Esophagus squamous epithelium (tissue), 5 donors: ENCODE measurements around the gene SRA1. TPM values are rescaled to one million over a fixed set of nuclear protein-coding genes. Genes with fewer than 3 reads are reported as not detected.

Experiments
- DNase-seq: peaks from one replicate; lab custom pipeline; 2025; lab: John Stamatoyannopoulos, UW
- H3K27ac ChIP-seq, 4 donors: fragments of 200-600 bp; sonication (generic); one replicate each; pipeline ENCODE4 v1.5.1; 2016 to 2019; ENCODE audit warnings: mild to moderate bottlenecking in 1 of 4
- H3K27me3 ChIP-seq, 4 donors: fragments of 200-600 bp; sonication (generic); 1 replicate in 3 of 4; 2 replicates in 1 of 4; pipeline versions ENCODE4 v1.5.1 to v1.6.0; 2017 to 2021; ENCODE audit warnings: antibody characterized with exemption in 1 of 4
- H3K36me3 ChIP-seq, 3 donors: fragments of 200-600 bp; sonication (generic); one replicate each; pipeline ENCODE4 v1.5.1; 2016 to 2019
- H3K4me1 ChIP-seq, 3 donors: fragments of 200-600 bp; sonication (generic); one replicate each; pipeline ENCODE4 v1.5.1; 2017 to 2019
- H3K4me3 ChIP-seq, 4 donors: fragments of 200-600 bp; sonication (generic); 1 replicate in 3 of 4; 2 replicates in 1 of 4; pipeline ENCODE4 v1.5.1; 2016 to 2019; ENCODE audit warnings: mild to moderate bottlenecking in 2 of 4, moderate library complexity in 1 of 4
- H3K9me3 ChIP-seq, 3 donors: fragments of 200-600 bp; sonication (generic); one replicate each; pipeline ENCODE4 v1.5.1; 2016 to 2019
- POLR2A ChIP-seq, 4 donors: fragments of 450-650 bp; IDR thresholded peaks; one replicate each; pipeline ENCODE4 v1.6.1; 2017; ENCODE audit warnings: antibody characterized with exemption in 4 of 4, mild to moderate bottlenecking in 4 of 4, moderate library complexity in 3 of 4
- WGBS, 2 donors: methylation state at CpG; one replicate each; pipeline ENCODE4 v1.1.5; 2018; 5-methylcytosine and 5-hydroxymethylcytosine counted together
- intact Hi-C: fragments of 100-400 bp; cut with DNase I; formaldehyde crosslinking; loops from one replicate; pipeline ENCODE4 v1.15.0; 2022
- total RNA-seq, 4 donors: library from RNA; depleted of rRNA; stranded (reverse); fragments of >200 nt; gene quantifications; one replicate each; pipeline ENCODE4 v1.1.0, GENCODE V29; 2016
- TF ChIP-seq, protein P1 (sequence below), 6 experiments: fragments of 450-650 bp in 4 of 6; fragments of 200-600 bp in 2 of 6; sonication (generic) in 2 of 6; IDR thresholded peaks; one replicate each; pipeline ENCODE4 v1.5.1; 2016 to 2019; ENCODE audit warnings: antibody characterized with exemption in 6 of 6, mild to moderate bottlenecking in 4 of 6, moderate library complexity in 4 of 6
- donor health status: DM: yes; HTN: yes; CAD: no.

Gene SRA1
- total RNA-seq, 4 donors from 2014 or later, result 17.4 to 22.3 (median 21.0) TPM

GRCh38 chr5:140554454-140554853 lies 2.8 kb downstream of the SRA1 start:
- TF ChIP-seq POLR2A (IDR thresholded peaks at IDR 0.05), result no peak
- TF ChIP-seq, protein P1, sequence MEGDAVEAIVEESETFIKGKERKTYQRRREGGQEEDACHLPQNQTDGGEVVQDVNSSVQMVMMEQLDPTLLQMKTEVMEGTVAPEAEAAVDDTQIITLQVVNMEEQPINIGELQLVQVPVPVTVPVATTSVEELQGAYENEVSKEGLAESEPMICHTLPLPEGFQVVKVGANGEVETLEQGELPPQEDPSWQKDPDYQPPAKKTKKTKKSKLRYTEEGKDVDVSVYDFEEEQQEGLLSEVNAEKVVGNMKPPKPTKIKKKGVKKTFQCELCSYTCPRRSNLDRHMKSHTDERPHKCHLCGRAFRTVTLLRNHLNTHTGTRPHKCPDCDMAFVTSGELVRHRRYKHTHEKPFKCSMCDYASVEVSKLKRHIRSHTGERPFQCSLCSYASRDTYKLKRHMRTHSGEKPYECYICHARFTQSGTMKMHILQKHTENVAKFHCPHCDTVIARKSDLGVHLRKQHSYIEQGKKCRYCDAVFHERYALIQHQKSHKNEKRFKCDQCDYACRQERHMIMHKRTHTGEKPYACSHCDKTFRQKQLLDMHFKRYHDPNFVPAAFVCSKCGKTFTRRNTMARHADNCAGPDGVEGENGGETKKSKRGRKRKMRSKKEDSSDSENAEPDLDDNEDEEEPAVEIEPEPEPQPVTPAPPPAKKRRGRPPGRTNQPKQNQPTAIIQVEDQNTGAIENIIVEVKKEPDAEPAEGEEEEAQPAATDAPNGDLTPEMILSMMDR (IDR thresholded peaks at IDR 0.05), result no peak
- no peak overlapping the region for H3K4me3 ChIP-seq
- H3K9me3 ChIP-seq, result no peaks in the 10 kb centered on the region
- H3K4me1 ChIP-seq, result peaks cover 11 to 56% (median 30%) of the 10 kb centered on the region in 3 donors
- 39 to 52% methylated on average over 2 of the region's 2 CpGs for WGBS, 2 donors
- peak overlapping the region in 1 of 4 donors; percentile 31 for H3K27ac ChIP-seq
- no peak for DNase-seq
- H3K36me3 ChIP-seq, result peaks cover 0 to 53% (median 25%) of the 10 kb centered on the region in 3 donors
- intact Hi-C loops, result no loop called here
- H3K27me3 ChIP-seq, result no peaks in the 10 kb centered on the region

- intact Hi-C loops, result no loop called here
- WGBS, 2 donors, result 44 to 57% methylated on average over 2 of the region's 2 CpGs
- TF ChIP-seq, protein P1 (IDR thresholded peaks at IDR 0.05), result no peak
- TF ChIP-seq POLR2A (IDR thresholded peaks at IDR 0.05), result no peak
- Histone ChIP-seq H3K27ac (peak overlapping the region; percentile 15 to 31 (median 25)), H3K36me3 (peaks cover 0 to 57% (median 25%) of the 10 kb centered on the region in 3 donors), H3K4me1 (peaks cover 16 to 64% (median 38%) of the 10 kb centered on the region in 3 donors), H3K27me3 (no peaks in the 10 kb centered on the region), H3K4me3 (no peak overlapping the region), H3K9me3 (no peaks in the 10 kb centered on the region)
- DNase-seq, result no peak
These were observed 3.6 kb downstream of the SRA1 start for GRCh38 chr5:140553657-140554056.

DNA sequence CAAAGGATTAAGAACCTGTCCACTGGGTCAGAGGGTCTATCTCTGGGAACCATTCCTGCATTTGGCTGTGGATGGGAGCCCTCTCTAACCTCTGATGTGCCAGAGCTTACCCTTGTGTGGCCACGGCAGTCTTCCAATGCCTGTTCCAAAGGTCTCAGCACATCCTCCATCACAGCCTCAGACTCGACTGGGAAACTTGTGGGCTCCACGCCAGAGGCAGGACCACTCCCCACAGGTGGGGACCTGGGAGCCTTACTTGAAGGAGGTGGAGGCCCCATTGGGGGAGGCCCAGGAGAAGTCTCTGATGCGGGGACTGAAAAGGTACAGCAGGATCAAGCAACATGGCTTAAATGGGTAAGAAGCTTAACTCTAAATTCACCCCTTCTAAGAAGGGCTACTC lies 5.4 kb downstream of the SRA1 start:
- WGBS, 2 donors, result 33 to 83% methylated on average over 1 to 3 of the region's 4 CpGs
- peaks cover 31 to 75% (median 47%) of the 10 kb centered on the region in 3 donors for H3K4me1 ChIP-seq
- DNase-seq, result no peak
- TF ChIP-seq, protein P1 (IDR thresholded peaks at IDR 0.05), result no peak
- no peak for TF ChIP-seq POLR2A (IDR thresholded peaks at IDR 0.05)
- no peak overlapping the region for H3K27ac ChIP-seq
- H3K4me3 ChIP-seq, result no peak overlapping the region
- H3K9me3 ChIP-seq, result no peaks in the 10 kb centered on the region
- no peaks in the 10 kb centered on the region for H3K27me3 ChIP-seq
- intact Hi-C loops, result no loop called here
- peaks cover 0 to 54% (median 25%) of the 10 kb centered on the region in 3 donors for H3K36me3 ChIP-seq

GRCh38 chr5:140550147-140551079 lies 6.9 kb downstream of the SRA1 start:
- no peaks in the 10 kb centered on the region for H3K27me3 ChIP-seq
- H3K36me3 ChIP-seq, result peaks cover 0 to 55% (median 25%) of the 10 kb centered on the region in 3 donors
- H3K4me3 ChIP-seq, result no peak overlapping the region
- peaks cover 26 to 68% (median 40%) of the 10 kb centered on the region in 3 donors for H3K4me1 ChIP-seq
- peak overlapping the region; percentile 95 to 98 (median 96) for H3K27ac ChIP-seq
- no peaks in the 10 kb centered on the region for H3K9me3 ChIP-seq
- no peak for TF ChIP-seq POLR2A (IDR thresholded peaks at IDR 0.05)
- TF ChIP-seq, protein P1 (IDR thresholded peaks at IDR 0.05), result no peak
- DNase-seq, result no peak
- 83 to 93% methylated on average over 6 to 10 of the region's 11 CpGs for WGBS, 2 donors
- intact Hi-C loops, result no loop called here
